K562 (cell line): ENCODE measurements around the gene VPS18. TPM values are rescaled to one million over a fixed set of nuclear protein-coding genes. Genes with fewer than 3 reads are reported as not detected.

Source experiments
- ARID2 ChIP-seq: fragments of 450-650 bp; IDR thresholded peaks from 2 replicates; pipeline ENCODE4 v1.6.1; 2017; ENCODE audit warnings: antibody characterized with exemption, mild to moderate bottlenecking
- ARID4B ChIP-seq: sonication (generic); formaldehyde crosslinking; IDR thresholded peaks from 2 replicates; pipeline ENCODE4 v1.8.0; 2022; ENCODE audit warnings: mild to moderate bottlenecking, missing genetic modification reagents
- CTBP1 ChIP-seq: fragments of 450-650 bp; IDR thresholded peaks from 2 replicates; pipeline ENCODE4 v1.6.1; 2016; ENCODE audit warnings: borderline replicate concordance
- GABPA ChIP-seq: fragments of 200-800 bp; sonication (Bioruptor generic); conservative IDR thresholded peaks from 2 replicates; pipeline ENCODE4 v1.6.1; 2016; ENCODE audit warnings: low read depth, missing genetic modification characterization, missing compliant biosample characterization
- KDM1A ChIP-seq, 2 experiments: fragments of 450-650 bp; IDR thresholded peaks; 2 replicates each; pipeline ENCODE4 v1.6.1; 2016; ENCODE audit warnings: mild to moderate bottlenecking in 2 of 2
- L3MBTL2 ChIP-seq: fragments of 450-650 bp; IDR thresholded peaks from 2 replicates; pipeline ENCODE4 v1.6.1; 2016; ENCODE audit warnings: mild to moderate bottlenecking, moderate library complexity
- NFE2L1 ChIP-seq: fragments of 450-650 bp; IDR thresholded peaks from 2 replicates; pipeline ENCODE4 v1.6.1; 2016; ENCODE audit warnings: missing genetic modification characterization, low read depth, mild to moderate bottlenecking, missing compliant biosample characterization, moderate library complexity, borderline replicate concordance
- NFRKB ChIP-seq: fragments of 450-650 bp; IDR thresholded peaks from 2 replicates; pipeline ENCODE4 v1.6.1; 2016; ENCODE audit warnings: low read depth
- NKRF ChIP-seq: fragments of 450-650 bp; IDR thresholded peaks from 2 replicates; pipeline ENCODE4 v1.6.1; 2016; ENCODE audit warnings: borderline replicate concordance
- PHF20 ChIP-seq: fragments of 450-650 bp; IDR thresholded peaks from 2 replicates; pipeline ENCODE4 v1.6.1; 2018; ENCODE audit not compliant: partially characterized antibody
- POU5F1 ChIP-seq: fragments of 150-350 bp; IDR thresholded peaks from 2 replicates; pipeline ENCODE4 v1.6.1; 2014; ENCODE audit warnings: borderline replicate concordance, low read length, low read depth, mild to moderate bottlenecking; ENCODE audit not compliant: partially characterized antibody
- SIN3B ChIP-seq: fragments of 450-650 bp; IDR thresholded peaks from 2 replicates; pipeline ENCODE4 v1.6.1; 2017; ENCODE audit warnings: low read depth, mild to moderate bottlenecking, moderate library complexity
- SP1 ChIP-seq: sonication (generic); formaldehyde crosslinking; IDR thresholded peaks from 2 replicates; pipeline ENCODE4 v1.8.1; 2022; ENCODE audit warnings: mild to moderate bottlenecking, missing genetic modification reagents
- XRCC5 ChIP-seq: fragments of 200-400 bp; formaldehyde crosslinking; IDR thresholded peaks from 2 replicates; pipeline ENCODE4 v1.6.1; 2017; ENCODE audit warnings: low read depth, mild to moderate bottlenecking, low read length
- polyA plus RNA-seq, 8 experiments: library from polyadenylated mRNA; depleted of rRNA in 4 of 8; stranded (reverse) in 5 of 8; unstranded in 3 of 8; fragments of >200 nt; fragmentation: Nextera tagmentation in 2 of 8; fragmentation: Illumina TruSeq in 1 of 8; extraction: Ambion mirVana in 2 of 8; extraction: Trizol in 1 of 8; gene quantifications; 2 replicates each; pipeline versions ENCODE4 v1.2.1 to v1.2.3, GENCODE V29; 2011 to 2014; ENCODE audit warnings: inconsistent platforms in 1 of 8, missing spikeins in 1 of 8
- total RNA-seq, 7 experiments: library from RNA; depleted of rRNA in 6 of 7; stranded (reverse); fragments of >200 nt in 6 of 7; fragmentation: Illumina TruSeq in 2 of 7; extraction: Trizol in 2 of 7; gene quantifications; 2 replicates each; pipeline versions ENCODE4 v1.2.1 to v1.2.3, GENCODE V29; 2011 to 2021; ENCODE audit warnings: low replicate concordance in 1 of 7
- TF ChIP-seq, protein P1 (sequence below): fragments of 250-450 bp; sonication (Bioruptor Pico); IDR thresholded peaks from 2 replicates; pipeline ENCODE4 v1.8.0; 2021; ENCODE audit warnings: moderate library complexity, mild to moderate bottlenecking, inconsistent platforms
- TF ChIP-seq, protein P2 (sequence below): sonication (generic); formaldehyde crosslinking; IDR thresholded peaks from 2 replicates; pipeline ENCODE4 v1.8.0; 2022; ENCODE audit warnings: mild to moderate bottlenecking, missing genetic modification reagents, borderline replicate concordance

VPS18 gene
- total and polyA plus RNA-seq, 9 of the 15 experiments (the other 6 are each of a cell fraction or from before 2014, with no cell fraction given): 0.73 to 19.9 (median 8.5) TPM

DNA sequence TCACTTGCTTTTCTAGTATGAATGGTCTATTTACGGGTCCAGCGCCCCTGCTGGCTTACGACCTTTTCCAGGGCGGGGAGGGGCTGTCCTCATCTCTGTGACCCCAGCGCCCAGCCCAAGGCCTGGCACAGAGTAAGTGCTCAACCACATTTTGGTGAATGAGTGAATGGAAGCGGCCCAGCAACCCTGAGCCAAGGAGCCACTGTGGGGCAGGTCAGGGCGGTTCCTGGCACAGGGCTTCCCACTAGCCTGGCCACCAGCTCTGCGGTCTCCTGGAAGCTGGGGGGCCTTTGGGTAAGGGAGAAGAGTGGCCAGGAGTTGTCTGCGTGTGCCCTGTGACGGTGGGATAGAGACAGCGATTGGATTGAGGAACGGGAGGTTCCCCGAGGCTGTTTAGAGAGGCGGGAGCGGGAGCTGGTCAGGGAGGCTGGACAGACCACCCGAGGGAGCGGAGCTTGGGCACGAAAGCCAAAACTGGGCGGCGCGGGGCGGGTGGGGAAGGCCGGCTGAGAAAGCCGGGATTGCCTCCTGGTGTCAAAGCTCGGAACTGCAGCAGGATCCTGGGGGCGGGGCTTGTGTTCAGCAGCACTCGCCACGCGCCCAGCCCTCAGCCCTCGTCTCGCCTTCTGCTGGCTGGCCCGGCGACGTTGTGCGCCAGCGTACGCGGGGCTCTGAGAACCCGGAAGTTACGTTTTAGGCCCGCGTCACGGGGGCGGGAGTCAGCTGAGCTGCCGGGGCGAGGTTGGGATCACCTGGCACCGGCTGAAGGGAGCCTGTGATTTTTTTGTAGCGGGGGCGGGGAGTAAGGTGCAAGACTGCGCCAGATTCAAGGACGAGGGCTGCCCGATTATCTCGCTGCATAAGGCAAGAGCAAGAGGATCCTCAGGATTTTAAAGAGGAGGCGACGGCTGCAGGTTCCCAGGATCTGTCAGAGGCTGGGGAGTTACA, at the start of gene VPS18 (continued):
- TF ChIP-seq NKRF (peak; percentile 96), CTBP1 (peak; percentile 28; the same call in 1 of the 2 replicates), ARID2 (peak; percentile 68; the same call in 1 of the 2 replicates), ARID4B (CRISPR knock-in tag) (peak; percentile 88), KDM1A (IDR thresholded peaks at IDR 0.05) (peak; percentile 76 to 77), GABPA (tag) (peak; percentile 94), POU5F1 (no peak), L3MBTL2 (peak; percentile 94), XRCC5 (peak; percentile 78; the same call in 1 of the 2 replicates), SIN3B (peak; percentile 79), NFE2L1 (no peak), NFRKB (no peak), SP1 (CRISPR knock-in tag) (peak; percentile 85), PHF20 (peak; percentile 76)
- TF ChIP-seq, protein P1, sequence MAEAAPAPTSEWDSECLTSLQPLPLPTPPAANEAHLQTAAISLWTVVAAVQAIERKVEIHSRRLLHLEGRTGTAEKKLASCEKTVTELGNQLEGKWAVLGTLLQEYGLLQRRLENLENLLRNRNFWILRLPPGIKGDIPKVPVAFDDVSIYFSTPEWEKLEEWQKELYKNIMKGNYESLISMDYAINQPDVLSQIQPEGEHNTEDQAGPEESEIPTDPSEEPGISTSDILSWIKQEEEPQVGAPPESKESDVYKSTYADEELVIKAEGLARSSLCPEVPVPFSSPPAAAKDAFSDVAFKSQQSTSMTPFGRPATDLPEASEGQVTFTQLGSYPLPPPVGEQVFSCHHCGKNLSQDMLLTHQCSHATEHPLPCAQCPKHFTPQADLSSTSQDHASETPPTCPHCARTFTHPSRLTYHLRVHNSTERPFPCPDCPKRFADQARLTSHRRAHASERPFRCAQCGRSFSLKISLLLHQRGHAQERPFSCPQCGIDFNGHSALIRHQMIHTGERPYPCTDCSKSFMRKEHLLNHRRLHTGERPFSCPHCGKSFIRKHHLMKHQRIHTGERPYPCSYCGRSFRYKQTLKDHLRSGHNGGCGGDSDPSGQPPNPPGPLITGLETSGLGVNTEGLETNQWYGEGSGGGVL (CRISPR knock-in tag): no peak
- TF ChIP-seq, protein P2, sequence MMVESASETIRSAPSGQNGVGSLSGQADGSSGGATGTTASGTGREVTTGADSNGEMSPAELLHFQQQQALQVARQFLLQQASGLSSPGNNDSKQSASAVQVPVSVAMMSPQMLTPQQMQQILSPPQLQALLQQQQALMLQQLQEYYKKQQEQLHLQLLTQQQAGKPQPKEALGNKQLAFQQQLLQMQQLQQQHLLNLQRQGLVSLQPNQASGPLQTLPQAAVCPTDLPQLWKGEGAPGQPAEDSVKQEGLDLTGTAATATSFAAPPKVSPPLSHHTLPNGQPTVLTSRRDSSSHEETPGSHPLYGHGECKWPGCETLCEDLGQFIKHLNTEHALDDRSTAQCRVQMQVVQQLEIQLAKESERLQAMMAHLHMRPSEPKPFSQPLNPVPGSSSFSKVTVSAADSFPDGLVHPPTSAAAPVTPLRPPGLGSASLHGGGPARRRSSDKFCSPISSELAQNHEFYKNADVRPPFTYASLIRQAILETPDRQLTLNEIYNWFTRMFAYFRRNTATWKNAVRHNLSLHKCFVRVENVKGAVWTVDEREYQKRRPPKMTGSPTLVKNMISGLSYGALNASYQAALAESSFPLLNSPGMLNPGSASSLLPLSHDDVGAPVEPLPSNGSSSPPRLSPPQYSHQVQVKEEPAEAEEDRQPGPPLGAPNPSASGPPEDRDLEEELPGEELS: 0 out of 2 replicates have a peak, but pooled peaks have one; percentile 56
